HG03460 (cell line): Measurements from ENCODE around the gene MTG2.

Source experiments
- ATAC-seq: cut with Tn5 transposase; IDR thresholded peaks from one replicate; pipeline ENCODE4 v1.9.1; 2021; ENCODE audit not compliant: unreplicated experiment

The MTG2 gene

GRCh38 chr20:62201173-62202082 is 18.6 kb downstream of the MTG2 start:
- peak; percentile 82 for ATAC-seq

GRCh38 chr20:62202083-62202395 is 19.2 kb downstream of the MTG2 start:
- ATAC-seq: peak; percentile 28

GRCh38 chr20:62202676-62203377 is 20.0 kb downstream of the MTG2 start:
- ATAC-seq: no peak

- no peak for ATAC-seq
Observed at GRCh38 chr20:62203378-62204030, 20.7 kb downstream of the MTG2 start.

GRCh38 chr20:62205618-62206387 is 23.0 kb downstream of the MTG2 start:
- no peak for ATAC-seq

GRCh38 chr20:62206388-62206775 is 23.6 kb downstream of the MTG2 start:
- no peak for ATAC-seq

GRCh38 chr20:62208061-62208794 is 25.4 kb downstream of the MTG2 start:
- no peak for ATAC-seq

- ATAC-seq: no peak
Observed at GRCh38 chr20:62208795-62209755, 26.2 kb downstream of the MTG2 start.

GRCh38 chr20:62209850-62210495 is 27.1 kb downstream of the MTG2 start:
- ATAC-seq: no peak

GRCh38 chr20:62210496-62210855 is 27.6 kb downstream of the MTG2 start:
- no peak for ATAC-seq

GRCh38 chr20:62211216-62211615 is 28.4 kb downstream of the MTG2 start:
- no peak for ATAC-seq

- no peak for ATAC-seq
Observed at GRCh38 chr20:62211769-62212288, 29.0 kb downstream of the MTG2 start.

- ATAC-seq: no peak
Observed at GRCh38 chr20:62212299-62212698, 29.5 kb downstream of the MTG2 start.

GRCh38 chr20:62214067-62214466 is 31.2 kb downstream of the MTG2 start:
- ATAC-seq: no peak

- no peak for ATAC-seq
Observed at GRCh38 chr20:62215020-62215990, 32.5 kb downstream of the MTG2 start.

GRCh38 chr20:62215991-62216635 is 33.3 kb downstream of the MTG2 start:
- no peak for ATAC-seq
